DMS 273 (cell line): ENCODE results near the gene CLCN4.

Experiments used
- DNase-seq: peaks from one replicate; lab custom pipeline; 2025; ENCODE audit not compliant: unreplicated experiment; lab: John Stamatoyannopoulos, UW

Gene CLCN4

GRCh38 chrX:10129229-10129628, 27.5 kb upstream of the CLCN4 start:
- DNase-seq: no peak

- DNase-seq: no peak
Observed at GRCh38 chrX:10130354-10130753, 26.4 kb upstream of the CLCN4 start.

GRCh38 chrX:10133980-10134676, 22.6 kb upstream of the CLCN4 start:
- DNase-seq: no peak

GRCh38 chrX:10134921-10135320, 21.9 kb upstream of the CLCN4 start:
- DNase-seq: no peak

GRCh38 chrX:10135561-10136399, 21.0 kb upstream of the CLCN4 start:
- DNase-seq: no peak

- no peak for DNase-seq
Observed at GRCh38 chrX:10138726-10139125, 18.0 kb upstream of the CLCN4 start.

- no peak for DNase-seq
Observed at GRCh38 chrX:10140264-10140663, 16.5 kb upstream of the CLCN4 start.

- no peak for DNase-seq
Observed at GRCh38 chrX:10142041-10142599, 14.7 kb upstream of the CLCN4 start.

- no peak for DNase-seq
Observed at GRCh38 chrX:10143071-10143983, 13.4 kb upstream of the CLCN4 start.

GRCh38 chrX:10146346-10146745, 10.4 kb upstream of the CLCN4 start:
- peak; percentile 22 for DNase-seq

GRCh38 chrX:10152086-10152485, 4.7 kb upstream of the CLCN4 start:
- peak; percentile 60 for DNase-seq

GRCh38 chrX:10155137-10155536, 1.6 kb upstream of the CLCN4 start:
- DNase-seq: no peak

GRCh38 chrX:10157032-10157341, 212 bp downstream of the CLCN4 start:
- no peak for DNase-seq

- DNase-seq: no peak
Observed at GRCh38 chrX:10157543-10157942, 768 bp downstream of the CLCN4 start.

GRCh38 chrX:10158279-10159144, 1.7 kb downstream of the CLCN4 start:
- DNase-seq: peak; percentile 54

- peak; percentile 71 for DNase-seq
Observed at GRCh38 chrX:10159145-10159468, 2.3 kb downstream of the CLCN4 start.

GRCh38 chrX:10160211-10160610, 3.4 kb downstream of the CLCN4 start:
- DNase-seq: no peak

- DNase-seq: no peak
Observed at GRCh38 chrX:10163031-10163430, 6.3 kb downstream of the CLCN4 start.

- no peak for DNase-seq
Observed at GRCh38 chrX:10164879-10165278, 8.1 kb downstream of the CLCN4 start.

GRCh38 chrX:10165580-10166247, 8.9 kb downstream of the CLCN4 start:
- no peak for DNase-seq
